ENCODE results near the gene JUND.

GRCh38 chr19:18280247-18281081 lies 958 bp downstream of the JUND start:
- TF ChIP-seq YY1 (IDR thresholded peaks at IDR 0.05), result no peak
- no peak for TF ChIP-seq CTCF (IDR thresholded peaks at IDR 0.05; ENCODE audit: low read depth, low read length, missing input control)
- no peak for TF ChIP-seq HNF4A (conservative IDR thresholded peaks at IDR 0.05)
- no peak for TF ChIP-seq RXRA (IDR thresholded peaks at IDR 0.05)
- no peak for TF ChIP-seq GABPA (IDR thresholded peaks at IDR 0.05 in 1 of 2, conservative IDR thresholded peaks at IDR 0.05 in 1 of 2)
- no peak for TF ChIP-seq FOXA1 (IDR thresholded peaks at IDR 0.05)
- TF ChIP-seq TAF1 (conservative IDR thresholded peaks at IDR 0.05), result no peak
- no peak for TF ChIP-seq SP1 (IDR thresholded peaks at IDR 0.05)
- no peak for TF ChIP-seq RAD21 (IDR thresholded peaks at IDR 0.05)
- no peak for TF ChIP-seq JUND (IDR thresholded peaks at IDR 0.05)
- no peak for TF ChIP-seq ATF3 (IDR thresholded peaks at IDR 0.05)
- TF ChIP-seq NR2F2 (IDR thresholded peaks at IDR 0.05), result no peak
- TF ChIP-seq MAX (IDR thresholded peaks at IDR 0.05), result no peak
